ENCODE data around the gene LCN10.

DNA sequence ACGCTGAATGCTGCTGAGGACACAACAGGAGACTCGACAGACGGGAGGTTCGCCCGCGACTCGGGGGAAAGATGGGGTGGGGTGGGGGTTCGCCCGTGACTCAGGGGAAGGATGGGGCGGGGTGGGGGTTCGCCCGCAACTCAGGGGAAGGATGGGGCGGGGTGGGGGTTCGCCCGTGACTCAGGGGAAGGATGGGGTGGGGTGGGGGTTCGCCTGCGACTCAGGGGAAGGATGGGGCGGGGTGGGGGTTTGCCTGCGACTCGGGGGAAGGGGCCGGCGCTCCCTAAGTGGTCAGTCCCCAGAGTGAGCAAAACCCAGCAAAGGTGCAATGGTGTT lies 3.4 kb upstream of the LCN10 start:
- TF ChIP-seq BHLHE40 (IDR thresholded peaks at IDR 0.05; ENCODE audit: borderline replicate concordance) (no peak), ELF4 (IDR thresholded peaks at IDR 0.05) (no peak), FOXK2 (IDR thresholded peaks at IDR 0.05) (no peak), FOXM1 (IDR thresholded peaks at IDR 0.05; ENCODE audit: borderline replicate concordance) (no peak), TARDBP (IDR thresholded peaks at IDR 0.05) (no peak), NFRKB (IDR thresholded peaks at IDR 0.05) (no peak), ZNF384 (IDR thresholded peaks at IDR 0.05) (no peak), L3MBTL2 (conservative IDR thresholded peaks at IDR 0.05) (no peak), ARNT (IDR thresholded peaks at IDR 0.05) (no peak), SUZ12 (IDR thresholded peaks at IDR 0.05) (no peak)
- TF ChIP-seq, protein P1, sequence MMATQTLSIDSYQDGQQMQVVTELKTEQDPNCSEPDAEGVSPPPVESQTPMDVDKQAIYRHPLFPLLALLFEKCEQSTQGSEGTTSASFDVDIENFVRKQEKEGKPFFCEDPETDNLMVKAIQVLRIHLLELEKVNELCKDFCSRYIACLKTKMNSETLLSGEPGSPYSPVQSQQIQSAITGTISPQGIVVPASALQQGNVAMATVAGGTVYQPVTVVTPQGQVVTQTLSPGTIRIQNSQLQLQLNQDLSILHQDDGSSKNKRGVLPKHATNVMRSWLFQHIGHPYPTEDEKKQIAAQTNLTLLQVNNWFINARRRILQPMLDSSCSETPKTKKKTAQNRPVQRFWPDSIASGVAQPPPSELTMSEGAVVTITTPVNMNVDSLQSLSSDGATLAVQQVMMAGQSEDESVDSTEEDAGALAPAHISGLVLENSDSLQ (IDR thresholded peaks at IDR 0.05), result no peak

All from HEK293T (cell line).